Right forelimb (tissue), 1 donor: ENCODE data around the gene ADARB2.

Experiments used
- DNase-seq: peaks from one replicate; pipeline ENCODE4 v3.0.0-alpha.2; 2018

The ADARB2 gene

GRCh38 chr10:1401071-1401965 lies 336.0 kb downstream of the ADARB2 start:
- DNase-seq = peak; percentile 13

DNA sequence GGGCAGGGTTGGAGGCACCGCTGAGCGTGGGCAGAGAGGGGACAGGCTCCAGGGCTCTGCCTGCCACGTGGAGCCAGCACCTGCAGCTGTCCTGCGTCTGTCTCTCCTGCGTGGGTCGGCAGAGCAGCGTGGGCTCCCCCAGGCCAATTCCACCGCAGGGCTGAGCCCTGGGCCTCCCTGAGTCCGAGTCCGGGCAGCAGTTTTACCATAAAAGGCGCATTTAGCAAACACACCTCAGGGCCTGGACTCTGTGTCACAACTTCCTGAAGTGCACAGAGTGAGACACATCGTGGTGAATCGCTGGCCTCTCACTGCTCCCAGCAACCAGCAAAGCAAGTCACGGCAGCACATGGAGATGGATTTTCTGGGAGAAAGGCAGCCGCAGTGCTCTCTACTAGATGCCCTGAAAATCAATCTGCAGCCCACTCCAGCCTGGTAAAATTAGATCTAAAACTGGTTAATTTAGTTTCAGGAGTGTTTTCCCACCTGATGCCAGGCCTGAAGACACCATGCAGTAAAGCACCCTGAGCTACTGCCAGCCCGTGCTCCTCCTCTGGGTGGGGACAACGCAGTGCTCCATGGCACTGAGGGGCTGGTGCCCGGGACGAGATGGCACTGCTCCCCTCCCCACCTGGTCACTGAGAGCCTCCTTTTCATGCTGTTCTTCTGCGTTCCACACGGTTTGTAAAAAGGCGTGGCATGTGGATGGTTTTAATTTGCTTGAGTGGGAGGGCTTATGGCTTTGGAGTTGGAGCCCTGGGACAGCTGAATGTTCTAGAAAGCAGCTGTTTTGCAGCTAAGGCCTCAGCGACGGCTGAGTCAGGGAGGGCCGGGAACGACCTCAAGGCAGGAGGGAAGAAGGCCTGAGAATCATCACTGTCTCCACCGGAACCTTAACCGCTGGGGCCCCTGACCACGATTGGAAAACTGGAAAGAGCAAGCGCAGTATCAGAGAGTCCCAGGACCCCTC lies 336.9 kb downstream of the ADARB2 start:
- peak; percentile 44 for DNase-seq

- DNase-seq = no peak
These were observed 337.8 kb downstream of the ADARB2 start for GRCh38 chr10:1399431-1400100.

GRCh38 chr10:1398626-1399410 lies 338.5 kb downstream of the ADARB2 start:
- DNase-seq = peak; percentile 18

- DNase-seq = peak; percentile 17
These were observed 339.2 kb downstream of the ADARB2 start for GRCh38 chr10:1398116-1398515.

DNA sequence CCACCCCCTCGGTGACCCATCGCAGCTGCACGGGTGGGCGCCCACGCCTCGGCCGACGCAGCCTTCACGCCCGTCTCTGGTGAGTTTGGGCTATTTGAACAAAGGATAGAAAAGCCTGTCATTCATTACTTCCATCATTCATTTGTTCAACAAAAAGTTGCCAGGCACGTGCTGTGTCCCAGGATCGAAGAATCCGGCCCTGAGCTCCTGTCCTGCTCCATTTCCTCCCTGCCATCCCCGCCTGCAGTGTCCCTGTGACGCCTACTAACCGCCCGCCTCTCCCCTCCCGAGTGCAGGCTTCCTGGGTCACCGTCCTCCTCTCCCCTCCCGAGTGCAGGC lies 341.1 kb downstream of the ADARB2 start:
- DNase-seq = no peak

- no peak for DNase-seq
These were observed 341.6 kb downstream of the ADARB2 start for GRCh38 chr10:1395481-1396296.

DNA sequence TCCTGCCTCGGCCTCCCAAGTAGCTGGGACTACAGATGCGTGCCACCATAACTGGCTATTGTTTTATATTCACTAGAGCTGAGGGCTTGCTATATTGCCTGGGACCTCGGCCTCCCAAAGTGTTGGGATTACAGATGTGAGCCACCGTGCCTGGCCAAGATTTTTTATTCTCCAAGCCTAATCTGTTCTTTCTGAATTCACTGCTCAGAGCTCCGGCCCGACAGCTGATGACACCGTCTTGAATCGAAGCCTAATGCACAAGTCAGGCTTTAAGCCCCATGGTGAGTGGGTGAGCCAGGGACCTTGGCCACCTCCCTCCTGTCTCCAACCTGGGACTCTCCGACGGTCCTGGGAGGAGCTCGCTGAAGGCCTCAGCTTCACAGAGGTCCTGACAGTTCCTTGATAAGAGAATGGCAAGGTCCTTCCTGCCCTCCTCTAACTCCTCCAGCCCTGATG lies 342.3 kb downstream of the ADARB2 start:
- DNase-seq = no peak

- DNase-seq = no peak
These were observed 343.0 kb downstream of the ADARB2 start for GRCh38 chr10:1394155-1394912.

DNA sequence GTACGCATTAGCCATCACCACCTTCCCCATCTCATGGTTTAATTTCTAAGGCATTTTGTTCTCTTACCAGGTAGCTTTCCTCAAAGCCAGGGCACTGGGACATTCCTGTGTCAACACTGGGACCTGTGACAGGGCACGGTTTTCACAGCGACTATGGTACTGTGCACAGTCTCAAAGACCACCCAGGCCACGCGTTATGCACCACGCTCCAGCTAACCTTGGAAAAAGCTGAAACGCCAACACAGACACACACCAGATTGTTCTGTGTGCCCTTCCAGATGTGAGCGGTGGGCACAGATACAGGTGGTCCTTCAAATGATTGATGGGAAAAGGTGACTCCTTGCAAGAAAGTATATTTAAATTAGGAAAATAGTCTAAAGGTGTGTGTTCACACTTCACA lies 343.8 kb downstream of the ADARB2 start:
- DNase-seq = no peak

- DNase-seq = no peak
These were observed 345.2 kb downstream of the ADARB2 start for GRCh38 chr10:1392127-1392526.

- no peak for DNase-seq
These were observed 347.1 kb downstream of the ADARB2 start for GRCh38 chr10:1390200-1390599.

DNA sequence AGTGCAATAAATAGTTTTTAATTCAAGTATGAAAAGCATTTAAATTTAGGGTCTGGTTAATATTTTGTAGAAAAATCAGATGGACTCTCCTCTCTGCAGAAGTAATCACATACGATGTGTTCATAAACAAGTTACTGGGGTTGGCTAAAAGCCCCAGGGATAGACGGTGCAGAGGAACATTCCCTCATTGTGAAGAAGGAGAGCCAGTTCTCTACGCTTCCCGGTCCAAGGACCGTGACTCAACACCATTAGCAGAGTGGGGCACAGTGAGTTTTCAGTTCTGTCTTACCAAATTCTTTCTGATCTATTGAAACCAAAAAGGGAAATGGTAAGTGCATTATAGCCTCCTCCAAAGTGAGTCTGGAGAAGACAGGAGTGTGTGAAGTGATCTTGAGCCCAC lies 353.3 kb downstream of the ADARB2 start:
- DNase-seq = no peak

DNA sequence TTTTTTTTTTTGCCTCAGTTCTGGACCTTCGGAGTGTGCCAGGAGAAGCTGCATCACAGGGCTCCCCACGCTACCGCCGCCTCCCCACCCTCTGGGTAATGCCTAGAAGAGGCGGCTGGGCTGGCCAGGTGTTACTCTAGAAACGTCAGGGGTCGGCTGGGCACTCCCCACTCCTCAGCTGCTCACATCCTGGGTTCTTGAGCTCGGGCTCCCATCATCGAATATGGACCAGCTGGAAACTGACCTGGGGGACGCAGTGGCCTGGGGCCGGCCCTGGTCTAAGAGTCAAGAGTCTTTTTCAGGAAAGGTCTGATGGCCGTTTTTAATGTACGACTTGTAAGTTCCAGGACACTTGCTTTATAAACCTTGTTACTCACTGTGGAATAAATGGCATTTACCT lies 354.6 kb downstream of the ADARB2 start:
- no peak for DNase-seq

- DNase-seq = no peak
These were observed 356.0 kb downstream of the ADARB2 start for GRCh38 chr10:1381339-1381738.

GRCh38 chr10:1380088-1380671 lies 357.1 kb downstream of the ADARB2 start:
- DNase-seq = peak; percentile 34

DNA sequence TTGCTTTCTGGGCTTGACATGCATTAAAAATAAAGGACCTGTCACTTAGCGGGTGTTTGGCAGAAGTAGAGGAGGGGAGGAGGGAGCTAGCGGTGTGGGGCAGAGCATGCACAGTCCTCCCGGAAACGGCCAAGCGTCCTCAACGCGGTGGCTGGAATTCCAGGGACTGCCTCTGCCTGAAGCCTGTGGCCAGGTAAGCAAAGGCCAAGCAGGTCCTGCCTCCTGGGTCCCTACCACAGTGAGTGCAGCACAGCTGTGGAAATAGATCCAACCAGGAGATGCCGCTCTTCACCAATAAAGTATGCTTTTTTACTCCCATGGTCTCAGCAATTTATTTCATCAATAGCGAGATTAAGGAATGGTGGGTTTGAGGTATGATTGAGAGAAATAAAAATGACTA lies 357.7 kb downstream of the ADARB2 start:
- DNase-seq = peak; percentile 15

DNA sequence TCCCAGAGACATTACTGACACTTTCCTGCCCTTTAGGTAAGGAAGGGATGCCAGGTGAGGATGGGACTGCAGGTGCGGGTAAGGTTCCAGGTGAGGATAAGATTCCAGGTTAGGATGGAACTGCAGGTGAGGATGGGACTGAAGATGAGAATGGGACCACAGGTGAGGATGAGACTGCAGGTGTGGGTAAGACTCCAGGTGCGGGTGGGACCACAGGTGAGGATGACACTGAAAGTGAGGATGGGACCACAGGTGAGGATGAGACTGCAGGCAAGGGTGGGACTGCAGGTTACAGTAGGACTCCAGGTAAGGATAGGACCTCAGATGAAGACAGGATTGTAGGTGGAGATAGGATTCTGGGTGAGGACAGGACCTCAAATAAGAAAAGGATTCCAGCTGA lies 358.9 kb downstream of the ADARB2 start:
- DNase-seq = no peak

- DNase-seq = peak; percentile 13
These were observed 359.5 kb downstream of the ADARB2 start for GRCh38 chr10:1377740-1378397.

GRCh38 chr10:1377231-1377630 lies 360.1 kb downstream of the ADARB2 start:
- DNase-seq = no peak
